H1 (cell line): ENCODE measurements around the gene PGAP2.

Experiments used
- ATF3 ChIP-seq: IDR thresholded peaks from 2 replicates; pipeline ENCODE4 v1.6.1; 2011; ENCODE audit warnings: low read depth, mild to moderate bottlenecking, low read length; ENCODE audit not compliant: insufficient read depth
- EZH2 ChIP-seq: fragments of 200-600 bp; sonication (generic); IDR thresholded peaks from 2 replicates; pipeline ENCODE4 v1.7.1; 2012; ENCODE audit warnings: low read depth, mild to moderate bottlenecking, moderate library complexity, low read length, inconsistent platforms; ENCODE audit not compliant: severe bottlenecking
- JUND ChIP-seq: IDR thresholded peaks from 2 replicates; pipeline ENCODE4 v1.6.1; 2011; ENCODE audit warnings: mild to moderate bottlenecking, improper control_type of control experiment, low read length
- POLR2A ChIP-seq, 2 experiments: IDR thresholded peaks; 1 replicate in 1 of 2; 2 replicates in 1 of 2; pipeline ENCODE4 v1.6.1; 2011; ENCODE audit warnings: low read depth in 2 of 2, low read length in 2 of 2, mild to moderate bottlenecking in 2 of 2; ENCODE audit errors: control extremely low read depth in 1 of 2
- TF ChIP-seq, protein P1 (sequence below), 3 experiments: IDR thresholded peaks; 1 replicate in 2 of 3; 2 replicates in 1 of 3; pipeline versions ENCODE4 v1.5.1 to v1.6.1; 2011; ENCODE audit warnings: low read length in 3 of 3, mild to moderate bottlenecking in 3 of 3, inconsistent platforms in 2 of 3, low read depth in 1 of 3, moderate library complexity in 1 of 3; ENCODE audit not compliant: insufficient read depth in 1 of 3; ENCODE audit errors: control extremely low read depth in 1 of 3
- TF ChIP-seq, protein P2 (sequence below): IDR thresholded peaks from 2 replicates; pipeline ENCODE4 v1.6.1; 2012; ENCODE audit warnings: low read length, inconsistent platforms

GRCh38 chr11:3781423-3781822 lies 26.9 kb upstream of the PGAP2 start:
- TF ChIP-seq, protein P1, sequence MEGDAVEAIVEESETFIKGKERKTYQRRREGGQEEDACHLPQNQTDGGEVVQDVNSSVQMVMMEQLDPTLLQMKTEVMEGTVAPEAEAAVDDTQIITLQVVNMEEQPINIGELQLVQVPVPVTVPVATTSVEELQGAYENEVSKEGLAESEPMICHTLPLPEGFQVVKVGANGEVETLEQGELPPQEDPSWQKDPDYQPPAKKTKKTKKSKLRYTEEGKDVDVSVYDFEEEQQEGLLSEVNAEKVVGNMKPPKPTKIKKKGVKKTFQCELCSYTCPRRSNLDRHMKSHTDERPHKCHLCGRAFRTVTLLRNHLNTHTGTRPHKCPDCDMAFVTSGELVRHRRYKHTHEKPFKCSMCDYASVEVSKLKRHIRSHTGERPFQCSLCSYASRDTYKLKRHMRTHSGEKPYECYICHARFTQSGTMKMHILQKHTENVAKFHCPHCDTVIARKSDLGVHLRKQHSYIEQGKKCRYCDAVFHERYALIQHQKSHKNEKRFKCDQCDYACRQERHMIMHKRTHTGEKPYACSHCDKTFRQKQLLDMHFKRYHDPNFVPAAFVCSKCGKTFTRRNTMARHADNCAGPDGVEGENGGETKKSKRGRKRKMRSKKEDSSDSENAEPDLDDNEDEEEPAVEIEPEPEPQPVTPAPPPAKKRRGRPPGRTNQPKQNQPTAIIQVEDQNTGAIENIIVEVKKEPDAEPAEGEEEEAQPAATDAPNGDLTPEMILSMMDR (IDR thresholded peaks at IDR 0.05; ENCODE audit: control extremely low read depth in 1 of 3, insufficient read depth in 1 of 3, low read depth in 1 of 3, low read length in 3 of 3), result no peak
- TF ChIP-seq ATF3, result no peak
- TF ChIP-seq, protein P2, sequence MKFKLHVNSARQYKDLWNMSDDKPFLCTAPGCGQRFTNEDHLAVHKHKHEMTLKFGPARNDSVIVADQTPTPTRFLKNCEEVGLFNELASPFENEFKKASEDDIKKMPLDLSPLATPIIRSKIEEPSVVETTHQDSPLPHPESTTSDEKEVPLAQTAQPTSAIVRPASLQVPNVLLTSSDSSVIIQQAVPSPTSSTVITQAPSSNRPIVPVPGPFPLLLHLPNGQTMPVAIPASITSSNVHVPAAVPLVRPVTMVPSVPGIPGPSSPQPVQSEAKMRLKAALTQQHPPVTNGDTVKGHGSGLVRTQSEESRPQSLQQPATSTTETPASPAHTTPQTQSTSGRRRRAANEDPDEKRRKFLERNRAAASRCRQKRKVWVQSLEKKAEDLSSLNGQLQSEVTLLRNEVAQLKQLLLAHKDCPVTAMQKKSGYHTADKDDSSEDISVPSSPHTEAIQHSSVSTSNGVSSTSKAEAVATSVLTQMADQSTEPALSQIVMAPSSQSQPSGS, result no peak
- TF ChIP-seq JUND, result no peak
- no peak for TF ChIP-seq POLR2A (IDR thresholded peaks at IDR 0.05; ENCODE audit: control extremely low read depth in 1 of 2, low read depth in 2 of 2, low read length in 2 of 2)
- no peak for TF ChIP-seq EZH2
